Neural crest cell (in vitro differentiated cells): Measurements from ENCODE around the gene ZC3HAV1. TPM values are rescaled to one million over a fixed set of nuclear protein-coding genes. Genes with fewer than 3 reads are reported as not detected.
A peak's percentile ranks its signal among the peaks of the same experiment; 100 is the strongest.
"Not testable (repeated sequence)": the region's sequence is repeated elsewhere in the genome, so short reads cannot be mapped to it uniquely, and the experiment has no call there.

Experiments used
- DNase-seq: peaks from one replicate; pipeline ENCODE4 v3.0.0; 2021; ENCODE audit warnings: low read depth, mixed read lengths, low spot score
- H3K27ac Mint-ChIP-seq: one replicate; pipeline ENCODE4 v1.8.0; 2021; ENCODE audit warnings: mild to moderate bottlenecking, mixed read lengths; ENCODE audit not compliant: unreplicated experiment
- H3K27me3 Mint-ChIP-seq: 2 replicates; pipeline ENCODE4 v1.8.0; 2021; ENCODE audit warnings: low read depth, mild to moderate bottlenecking, mixed read lengths
- H3K36me3 Mint-ChIP-seq: 2 replicates; pipeline ENCODE4 v1.8.0; 2021; ENCODE audit warnings: low read depth, mild to moderate bottlenecking, mixed read lengths
- H3K4me1 Mint-ChIP-seq: 2 replicates; pipeline ENCODE4 v1.8.0; 2021; ENCODE audit warnings: mixed read lengths
- H3K4me3 Mint-ChIP-seq: one replicate; pipeline ENCODE4 v1.8.0; 2021; ENCODE audit warnings: mild to moderate bottlenecking, mixed read lengths
- H3K9me3 Mint-ChIP-seq: 2 replicates; pipeline ENCODE4 v1.8.0; 2021; ENCODE audit warnings: mixed read lengths
- CTCF ChIP-seq: fragments of 200-600 bp; sonication (generic); conservative IDR thresholded peaks from 2 replicates; pipeline ENCODE4 v1.5.0; 2021; ENCODE audit warnings: antibody characterized with exemption, mild to moderate bottlenecking
- total RNA-seq: library from RNA; stranded (reverse); gene quantifications from 2 replicates; pipeline ENCODE4 v1.2.1, GENCODE V29; 2021

Gene ZC3HAV1
- total RNA-seq, 1 donor from 2014 or later = 19.6 TPM

DNA sequence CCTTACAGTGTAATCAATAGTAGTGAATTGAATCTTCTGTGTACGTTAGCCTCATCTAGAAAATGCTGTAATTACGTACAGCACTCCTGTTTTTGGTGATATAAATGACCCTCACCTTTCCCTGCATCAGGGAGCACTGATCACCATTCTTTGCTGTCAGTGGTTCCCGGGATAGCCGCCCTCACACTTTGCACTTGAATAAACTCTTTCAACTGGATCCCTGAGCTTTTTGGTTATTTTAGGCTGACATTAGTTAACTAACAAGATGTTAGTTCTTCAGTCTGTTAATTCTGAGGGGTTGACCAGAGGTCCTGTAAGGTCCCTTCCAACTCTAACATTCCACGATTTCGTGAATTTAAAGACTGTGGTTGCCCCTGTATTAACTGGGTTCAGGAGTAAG, 23.4 kb upstream of the ZC3HAV1 start:
- H3K36me3 Mint-ChIP-seq = no peaks in the 10 kb centered on the region
- no peak for TF ChIP-seq CTCF
- no peaks in the 10 kb centered on the region for H3K9me3 Mint-ChIP-seq
- H3K27ac Mint-ChIP-seq = peak overlapping the region; percentile 10
- H3K4me1 Mint-ChIP-seq = peaks cover 27% of the 10 kb centered on the region
- peaks cover 15% of the 10 kb centered on the region for H3K27me3 Mint-ChIP-seq
- peak overlapping the region; percentile 88 for H3K4me3 Mint-ChIP-seq
- DNase-seq = no peak

- Mint-ChIP-seq H3K36me3 (no peaks in the 10 kb centered on the region), H3K9me3 (no peaks in the 10 kb centered on the region), H3K27me3 (peaks cover 21% of the 10 kb centered on the region), H3K27ac (no peak overlapping the region), H3K4me3 (peak overlapping the region; percentile 39), H3K4me1 (peaks cover 27% of the 10 kb centered on the region)
- TF ChIP-seq CTCF = no peak
- no peak for DNase-seq
Observed at GRCh38 chr7:139131601-139132041, 22.1 kb upstream of the ZC3HAV1 start.

DNA sequence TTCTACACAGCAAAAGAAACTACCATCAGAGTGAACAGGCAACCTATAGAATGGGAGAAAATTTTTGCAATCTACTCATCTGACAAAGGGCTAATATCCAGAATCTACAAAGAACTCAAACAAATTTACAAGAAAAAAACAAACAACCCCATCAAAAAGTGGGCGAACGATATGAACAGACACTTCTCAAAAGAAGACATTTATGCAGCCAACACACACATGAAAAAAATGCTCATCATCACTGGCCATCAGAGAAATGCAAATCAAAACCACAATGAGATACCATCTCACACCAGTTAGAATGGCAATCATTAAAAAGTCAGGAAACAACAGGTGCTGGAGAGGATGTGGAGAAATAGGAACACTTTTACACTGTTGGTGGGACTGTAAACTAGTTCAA, 20.3 kb upstream of the ZC3HAV1 start:
- H3K4me1 Mint-ChIP-seq = peaks cover 27% of the 10 kb centered on the region
- not testable (repeated sequence) for H3K27ac Mint-ChIP-seq, H3K36me3 Mint-ChIP-seq, H3K9me3 Mint-ChIP-seq, DNase-seq, H3K4me3 Mint-ChIP-seq
- peaks cover 32% of the 10 kb centered on the region for H3K27me3 Mint-ChIP-seq

GRCh38 chr7:139127648-139128047, 18.1 kb upstream of the ZC3HAV1 start:
- no peak for DNase-seq
- Mint-ChIP-seq H3K27ac (no peak overlapping the region), H3K9me3 (no peaks in the 10 kb centered on the region), H3K36me3 (no peaks in the 10 kb centered on the region), H3K4me1 (peaks cover 5% of the 10 kb centered on the region), H3K4me3 (no peak overlapping the region), H3K27me3 (peaks cover 40% of the 10 kb centered on the region)
- TF ChIP-seq CTCF = no peak

- no peak overlapping the region for H3K27ac Mint-ChIP-seq
Observed at GRCh38 chr7:139125657-139126056, 16.1 kb upstream of the ZC3HAV1 start.

GRCh38 chr7:139124995-139125394, 15.5 kb upstream of the ZC3HAV1 start:
- H3K27me3 Mint-ChIP-seq = peaks cover 44% of the 10 kb centered on the region
- H3K4me3 Mint-ChIP-seq, DNase-seq, H3K4me1 Mint-ChIP-seq, H3K9me3 Mint-ChIP-seq, H3K36me3 Mint-ChIP-seq, H3K27ac Mint-ChIP-seq: not testable (repeated sequence)

More at GRCh38 chr7:139125657-139126056, 16.1 kb upstream of the ZC3HAV1 start:
- H3K4me3 Mint-ChIP-seq = no peak overlapping the region
- no peak for TF ChIP-seq CTCF
- H3K36me3 Mint-ChIP-seq = no peaks in the 10 kb centered on the region
- H3K4me1 Mint-ChIP-seq = no peaks in the 10 kb centered on the region
- no peaks in the 10 kb centered on the region for H3K9me3 Mint-ChIP-seq
- H3K27me3 Mint-ChIP-seq = peaks cover 44% of the 10 kb centered on the region
- DNase-seq = no peak
